ENCODE results near the gene GSDMA. TPM values are rescaled to one million over a fixed set of nuclear protein-coding genes. Genes with fewer than 3 reads are reported as not detected.
A peak's percentile ranks its signal among the peaks of the same experiment; 100 is the strongest.

The GSDMA gene
- polyA plus RNA-seq, 1 experiment = not detected

DNA sequence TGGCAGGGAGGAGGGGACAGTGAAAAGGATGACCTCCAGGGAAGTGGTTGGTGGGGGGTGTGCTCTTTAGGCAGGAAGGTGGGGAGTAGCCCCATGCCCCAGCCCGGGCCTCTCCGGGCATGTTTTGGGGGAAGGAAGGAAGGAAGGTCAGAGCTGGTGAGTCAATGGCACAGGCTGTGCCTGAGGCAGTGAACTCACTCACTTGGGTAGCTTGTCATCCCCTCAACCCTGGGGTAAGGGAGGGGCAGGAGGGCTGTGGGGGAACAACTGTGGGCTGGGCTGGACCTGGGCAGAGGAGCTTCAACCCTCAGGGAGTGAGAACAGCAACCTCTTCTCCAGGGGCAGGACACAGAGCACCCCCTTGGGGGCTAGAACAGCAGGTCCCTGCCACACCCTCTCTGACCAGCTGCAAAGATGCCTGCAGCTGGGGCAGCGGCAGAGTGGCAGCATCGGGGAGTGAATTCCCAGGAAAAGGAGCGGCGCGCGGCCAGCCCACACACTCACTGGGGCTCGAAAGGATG lies 58.7 kb downstream of the GSDMA start:
- POLR2A ChIA-PET = interaction anchor here (0.5 to 2.2 kb wide), 6 partner anchors 14 to 143 kb away, joined by 3 to 12 read pairs (median 4); partner anchors contain the start of genes CASC3 and PSMD3
- H3K9me3 ChIP-seq (ENCODE audit: control insufficient read depth, insufficient read depth, low read length) = no peaks in the 10 kb centered on the region; the same call in 1 of the 2 replicates
- H3K4me3 ChIP-seq (ENCODE audit: low read depth, low read length) = no peak overlapping the region
- DNase-seq (ENCODE audit: low read depth, low spot score) = no peak
- CTCF ChIA-PET = interaction anchor here (0.5 to 2.1 kb wide), 5 partner anchors 8 to 164 kb away, joined by 3 to 10 read pairs (median 6); no protein-coding TSS in a partner anchor
- TF ChIP-seq, protein P1, sequence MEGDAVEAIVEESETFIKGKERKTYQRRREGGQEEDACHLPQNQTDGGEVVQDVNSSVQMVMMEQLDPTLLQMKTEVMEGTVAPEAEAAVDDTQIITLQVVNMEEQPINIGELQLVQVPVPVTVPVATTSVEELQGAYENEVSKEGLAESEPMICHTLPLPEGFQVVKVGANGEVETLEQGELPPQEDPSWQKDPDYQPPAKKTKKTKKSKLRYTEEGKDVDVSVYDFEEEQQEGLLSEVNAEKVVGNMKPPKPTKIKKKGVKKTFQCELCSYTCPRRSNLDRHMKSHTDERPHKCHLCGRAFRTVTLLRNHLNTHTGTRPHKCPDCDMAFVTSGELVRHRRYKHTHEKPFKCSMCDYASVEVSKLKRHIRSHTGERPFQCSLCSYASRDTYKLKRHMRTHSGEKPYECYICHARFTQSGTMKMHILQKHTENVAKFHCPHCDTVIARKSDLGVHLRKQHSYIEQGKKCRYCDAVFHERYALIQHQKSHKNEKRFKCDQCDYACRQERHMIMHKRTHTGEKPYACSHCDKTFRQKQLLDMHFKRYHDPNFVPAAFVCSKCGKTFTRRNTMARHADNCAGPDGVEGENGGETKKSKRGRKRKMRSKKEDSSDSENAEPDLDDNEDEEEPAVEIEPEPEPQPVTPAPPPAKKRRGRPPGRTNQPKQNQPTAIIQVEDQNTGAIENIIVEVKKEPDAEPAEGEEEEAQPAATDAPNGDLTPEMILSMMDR (IDR thresholded peaks at IDR 0.05; ENCODE audit: low read depth, low read length) = no peak
- H3K27ac ChIP-seq (ENCODE audit: low read depth, low read length) = peak overlapping the region; percentile 75
- no peaks in the 10 kb centered on the region for H3K27me3 ChIP-seq (ENCODE audit: control insufficient read depth, insufficient read depth, low read length)

DNA sequence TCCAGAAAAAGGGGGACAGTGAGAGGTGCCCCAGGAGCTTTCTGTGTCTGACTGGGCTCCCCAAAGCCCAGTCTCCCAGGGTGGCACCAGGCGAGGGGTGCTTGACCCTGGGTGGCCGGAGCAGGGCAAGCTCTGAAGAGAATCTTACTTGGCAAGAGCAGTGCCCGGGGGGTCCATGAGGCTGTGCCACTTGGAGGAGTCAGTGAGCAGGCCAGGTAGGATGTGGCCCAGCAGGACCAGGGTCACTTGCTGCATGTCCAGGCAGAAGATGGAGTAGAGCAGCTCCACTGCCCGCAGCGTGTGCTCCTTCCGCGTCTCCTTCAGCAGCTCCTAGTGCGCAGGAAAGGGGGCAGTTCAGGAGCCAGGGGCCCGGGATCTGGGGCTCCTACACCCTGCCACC lies 59.7 kb downstream of the GSDMA start:
- Histone ChIP-seq H3K27me3 (ENCODE audit: control insufficient read depth, insufficient read depth, low read length) (no peaks in the 10 kb centered on the region), H3K4me3 (ENCODE audit: low read depth, low read length) (no peak overlapping the region), H3K27ac (ENCODE audit: low read depth, low read length) (no peak overlapping the region), H3K9me3 (ENCODE audit: control insufficient read depth, insufficient read depth, low read length) (no peaks in the 10 kb centered on the region; the same call in 1 of the 2 replicates)
- TF ChIP-seq, protein P1 (IDR thresholded peaks at IDR 0.05; ENCODE audit: low read depth, low read length) = no peak
- POLR2A ChIA-PET = interaction anchor here (1.6 to 2.2 kb wide), 2 partner anchors 42 to 118 kb away, joined by 11 to 12 read pairs; partner anchors contain the start of genes CASC3 and PSMD3
- DNase-seq (ENCODE audit: low read depth, low spot score) = no peak
- CTCF ChIA-PET = interaction anchor here (1.4 to 2.1 kb wide), 2 partner anchors 9 to 90 kb away, joined by 6 to 9 read pairs; no protein-coding TSS in a partner anchor

DNA sequence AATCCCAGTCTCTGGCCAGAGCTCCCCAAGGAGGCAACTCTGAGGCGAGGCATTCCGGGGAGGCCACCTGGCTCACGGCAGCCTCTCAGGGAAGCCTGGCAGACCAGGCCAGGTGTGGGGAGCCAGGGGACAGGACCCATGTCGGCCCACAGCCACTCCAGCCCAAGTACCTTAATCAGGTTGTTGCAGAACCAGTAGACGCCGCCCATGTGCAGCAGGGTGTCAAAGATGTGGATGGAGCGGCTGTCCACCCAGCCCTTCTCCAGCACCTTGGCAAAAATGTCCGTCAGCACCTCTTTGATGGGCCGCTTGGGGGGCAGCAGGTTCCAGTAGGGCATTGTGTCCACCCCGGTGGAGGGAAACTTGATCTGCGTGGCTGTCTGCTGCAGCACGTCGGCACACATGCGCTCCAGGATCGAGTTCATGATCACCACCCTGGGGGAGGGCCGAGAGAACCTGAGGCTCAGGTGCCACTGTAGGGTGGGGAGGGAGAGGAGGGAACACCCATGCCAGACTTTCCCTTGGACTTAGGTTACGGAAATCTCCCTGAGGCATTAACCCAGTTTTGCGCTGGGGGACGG lies 60.2 kb downstream of the GSDMA start:
- ChIA-PET CTCF (interaction anchor here (5.1 kb wide), 1 partner anchor 89 kb away, joined by 38 read pairs; no protein-coding TSS in a partner anchor), POLR2A (interaction anchor here (1.6 kb wide), 1 partner anchor 117 kb away, joined by 12 read pairs; the partner anchor contains the start of gene CASC3)
- H3K4me3 ChIP-seq (ENCODE audit: low read depth, low read length) = no peak overlapping the region
- TF ChIP-seq, protein P1 (IDR thresholded peaks at IDR 0.05; ENCODE audit: low read depth, low read length) = no peak
- no peak overlapping the region for H3K27ac ChIP-seq (ENCODE audit: low read depth, low read length)
- no peak for DNase-seq (ENCODE audit: low read depth, low spot score)
- H3K9me3 ChIP-seq (ENCODE audit: control insufficient read depth, insufficient read depth, low read length) = no peaks in the 10 kb centered on the region; the same call in 1 of the 2 replicates
- H3K27me3 ChIP-seq (ENCODE audit: control insufficient read depth, insufficient read depth, low read length) = no peaks in the 10 kb centered on the region

DNA sequence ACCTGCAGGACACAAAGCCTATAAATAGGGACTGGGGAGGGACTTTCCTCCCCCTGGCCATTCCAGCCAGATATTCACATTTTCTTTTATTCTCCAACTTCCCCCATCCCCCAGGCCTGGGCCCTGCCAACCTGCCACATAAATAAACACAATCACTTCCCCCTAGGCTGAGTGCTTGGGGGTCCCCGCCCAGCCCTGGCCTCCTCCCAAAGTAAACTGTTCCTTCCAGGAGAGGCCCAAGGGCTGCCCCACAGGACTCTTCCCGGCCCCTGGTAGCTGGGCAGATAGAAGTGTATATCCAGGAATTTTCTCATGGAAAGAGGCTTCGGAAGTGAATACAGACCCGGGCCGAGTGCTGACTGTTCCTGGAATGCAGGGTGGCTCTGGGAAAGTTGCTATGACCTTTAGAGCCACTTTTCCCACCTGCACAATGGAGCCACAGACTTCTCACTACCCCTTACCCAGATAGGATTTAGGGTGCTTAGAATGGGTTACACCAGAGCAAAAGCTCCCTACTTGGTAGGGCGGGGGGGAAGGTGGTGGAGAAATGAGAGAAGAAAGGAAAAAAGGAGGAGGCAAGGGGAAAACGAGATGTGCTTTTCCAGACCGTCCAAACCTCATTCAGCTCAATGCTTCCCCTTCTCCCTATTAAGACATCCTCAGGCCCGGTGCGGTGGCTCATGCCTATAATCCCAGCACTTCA lies 60.9 kb downstream of the GSDMA start:
- Histone ChIP-seq H3K27ac (ENCODE audit: low read depth, low read length) (no peak overlapping the region), H3K4me3 (ENCODE audit: low read depth, low read length) (no peak overlapping the region), H3K9me3 (ENCODE audit: control insufficient read depth, insufficient read depth, low read length) (no peaks in the 10 kb centered on the region; the same call in 1 of the 2 replicates), H3K27me3 (ENCODE audit: control insufficient read depth, insufficient read depth, low read length) (no peaks in the 10 kb centered on the region)
- TF ChIP-seq, protein P1 (IDR thresholded peaks at IDR 0.05; ENCODE audit: low read depth, low read length) = no peak
- ChIA-PET CTCF (interaction anchor here (0.6 to 5.1 kb wide), 4 partner anchors 89 to 391 kb away, joined by 3 to 38 read pairs (median 8); no protein-coding TSS in a partner anchor), POLR2A (no interaction called here)
- no peak for DNase-seq (ENCODE audit: low read depth, low spot score)
